Activated CD4-positive, alpha-beta T cell treated with anti-CD3 and anti-CD28 coated beads, Interleukin-2, Interleukin-6, amounts not matched to agents 100 ng/mL and 50 ng/mL, durations not matched to agents 16 hours and 8 hours (primary cell): Measurements from ENCODE around the gene TMEM240.
A peak's percentile ranks its signal among the peaks of the same experiment; 100 is the strongest.
"Not testable (repeated sequence)": the region's sequence is repeated elsewhere in the genome, so short reads cannot be mapped to it uniquely, and the experiment has no call there.

Source experiments
- DNase-seq: peaks from one replicate; pipeline ENCODE4 v3.0.0-alpha.2; 2020

The TMEM240 gene

GRCh38 chr1:1522536-1522935 lies 17.9 kb downstream of the TMEM240 start:
- not testable (repeated sequence) for DNase-seq

GRCh38 chr1:1521331-1521730 lies 19.1 kb downstream of the TMEM240 start:
- DNase-seq: no peak

DNA sequence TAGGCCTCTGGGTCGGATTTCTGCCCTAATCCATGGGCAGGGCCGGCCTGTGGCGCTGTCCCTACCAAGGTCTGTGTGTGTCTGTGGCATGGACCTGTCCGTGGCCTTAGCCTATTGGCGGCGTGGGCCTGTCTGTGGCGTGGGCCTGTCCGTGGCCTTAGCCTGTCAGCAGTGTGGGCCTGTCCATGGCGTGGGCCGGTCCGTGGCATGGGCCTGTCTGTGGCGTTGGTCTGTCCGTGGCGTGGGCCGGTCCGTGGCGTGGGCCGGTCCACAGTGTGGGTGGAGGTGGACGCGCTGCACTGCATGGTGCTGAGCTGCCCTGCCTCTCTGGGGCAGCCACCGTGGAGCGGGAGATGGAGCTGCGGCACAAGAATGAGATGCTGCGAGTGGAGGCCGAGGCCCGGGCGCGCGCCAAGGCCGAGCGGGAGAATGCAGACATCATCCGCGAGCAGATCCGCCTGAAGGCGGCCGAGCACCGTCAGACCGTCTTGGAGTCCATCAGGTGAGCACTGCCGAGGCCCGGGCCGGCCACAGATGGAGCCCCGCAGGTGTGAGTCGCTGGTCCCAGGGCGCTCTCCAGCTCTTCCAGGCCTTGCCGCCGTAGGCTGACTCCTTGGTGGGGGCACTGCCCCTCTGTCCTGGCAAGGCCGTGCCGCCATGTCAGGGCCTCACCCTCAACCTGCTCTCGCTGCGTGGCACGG lies 20.5 kb downstream of the TMEM240 start:
- not testable (repeated sequence) for DNase-seq

GRCh38 chr1:1518621-1519007 lies 21.8 kb downstream of the TMEM240 start:
- not testable (repeated sequence) for DNase-seq

DNA sequence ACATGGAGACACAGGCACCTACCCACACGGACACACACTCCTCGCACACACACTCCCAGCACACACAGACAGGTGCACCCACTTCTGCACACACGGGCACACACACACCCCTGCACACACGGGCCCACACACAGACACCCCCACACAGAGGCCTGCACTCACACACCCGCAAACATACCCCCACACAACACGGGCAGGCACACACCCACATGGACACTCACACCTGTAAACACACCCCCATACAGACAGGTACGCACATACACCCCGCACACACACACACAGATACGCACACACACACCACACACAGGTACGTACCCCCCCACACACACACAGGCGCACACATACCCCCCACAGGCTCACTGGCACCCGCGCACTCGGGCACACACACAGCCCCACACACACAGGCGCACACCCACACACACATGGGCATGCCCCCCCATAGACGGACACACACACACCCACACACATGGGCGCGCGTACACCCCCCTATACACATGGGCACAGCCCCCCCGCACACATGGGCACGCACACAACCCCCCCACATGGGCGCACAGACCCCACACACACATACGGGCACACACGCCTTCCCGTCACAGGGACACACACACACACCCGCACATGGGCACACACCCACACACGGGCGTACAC lies 22.3 kb downstream of the TMEM240 start:
- DNase-seq: no peak

GRCh38 chr1:1516923-1517322 lies 23.5 kb downstream of the TMEM240 start:
- not testable (repeated sequence) for DNase-seq

DNA sequence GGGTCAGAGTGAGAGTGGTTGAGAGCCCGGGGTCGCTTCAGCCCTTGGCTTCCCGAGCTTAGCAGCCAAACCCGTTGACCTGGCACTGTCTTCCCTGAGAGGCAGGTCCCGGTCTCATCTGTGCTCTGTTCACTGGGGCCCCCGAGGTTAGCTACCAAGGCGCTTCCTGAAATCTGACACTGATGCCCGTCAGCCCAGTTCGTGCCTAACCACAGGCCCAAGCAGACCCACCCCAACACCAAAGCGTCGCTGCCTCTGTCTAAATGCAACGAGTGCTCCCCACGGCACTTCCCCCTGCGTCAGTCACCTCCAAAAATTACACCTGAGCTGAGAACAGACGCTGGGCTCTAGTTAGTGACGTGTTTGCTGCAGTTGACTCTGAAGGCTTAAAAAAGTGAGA lies 26.0 kb downstream of the TMEM240 start:
- DNase-seq: not testable (repeated sequence)

DNA sequence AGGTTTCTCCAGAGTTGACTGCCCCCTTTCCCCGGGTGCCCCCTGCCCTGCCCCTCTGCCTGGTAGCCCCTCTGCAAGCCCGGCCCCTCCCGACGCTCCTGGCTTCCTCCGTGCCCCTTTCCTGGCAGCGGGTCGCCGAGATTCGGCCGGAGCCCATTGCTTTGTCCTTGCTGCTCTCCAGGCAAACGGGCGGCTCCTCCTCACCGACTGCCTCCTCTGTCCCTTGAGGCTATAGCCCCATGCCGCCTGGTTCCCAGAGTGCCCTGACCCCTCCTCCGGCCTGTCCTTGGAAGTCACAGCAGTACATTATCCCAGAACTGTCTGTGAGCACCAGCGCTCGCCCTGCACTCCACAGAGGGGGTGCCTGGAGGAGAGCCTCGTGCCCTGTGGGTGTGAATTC lies 26.7 kb downstream of the TMEM240 start:
- not testable (repeated sequence) for DNase-seq

DNA sequence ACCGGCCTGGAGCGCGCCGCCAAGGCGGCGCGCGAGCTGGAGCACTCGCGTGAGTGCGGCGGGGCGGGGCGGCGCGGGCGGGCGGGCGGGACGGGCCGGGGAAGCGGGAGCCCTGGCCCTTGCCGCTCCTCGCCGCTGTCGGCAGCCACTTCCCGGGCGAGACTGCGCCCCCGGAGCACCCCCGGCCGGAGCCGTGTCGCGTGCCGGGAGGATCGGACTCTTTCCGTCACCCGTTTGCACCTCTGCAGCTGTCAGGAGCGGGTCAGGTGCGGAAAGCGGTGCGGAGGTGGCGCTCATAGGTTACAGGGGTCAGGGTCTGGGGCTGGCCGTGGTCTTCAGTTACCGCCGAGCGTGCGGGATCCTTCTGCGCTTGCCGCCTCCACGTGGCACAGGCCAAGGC lies 28.0 kb downstream of the TMEM240 start:
- DNase-seq: peak; percentile 17

GRCh38 chr1:1511533-1512285 lies 28.7 kb downstream of the TMEM240 start, which contains the start of gene ATAD3A:
Gene ATAD3A (plus strand): TSS chr1:1512162. CDS start chr1:1512269, 107 bp downstream.
- DNase-seq: peak; percentile 98

GRCh38 chr1:1510912-1511532 lies 29.4 kb downstream of the TMEM240 start:
- DNase-seq: peak; percentile 60

DNA sequence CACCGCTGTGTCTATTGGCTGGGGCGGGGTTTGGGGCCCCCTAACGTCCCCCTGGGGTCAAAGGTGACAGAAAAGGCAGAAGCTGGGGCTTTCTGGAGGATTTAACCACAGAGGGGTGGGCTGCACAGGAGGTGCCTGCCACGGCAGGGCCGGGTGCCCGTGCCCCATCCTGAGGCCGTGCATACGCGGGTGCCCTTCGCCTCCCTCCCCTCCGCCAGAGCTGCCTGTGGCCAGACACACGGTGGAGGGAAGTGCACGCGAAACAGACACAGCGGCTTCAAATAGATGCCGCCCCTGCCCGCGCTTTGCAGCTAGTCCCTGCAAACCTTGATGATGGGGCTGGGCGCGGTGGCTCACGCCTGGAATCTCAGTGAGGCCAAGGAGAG lies 31.0 kb downstream of the TMEM240 start:
- not testable (repeated sequence) for DNase-seq

DNA sequence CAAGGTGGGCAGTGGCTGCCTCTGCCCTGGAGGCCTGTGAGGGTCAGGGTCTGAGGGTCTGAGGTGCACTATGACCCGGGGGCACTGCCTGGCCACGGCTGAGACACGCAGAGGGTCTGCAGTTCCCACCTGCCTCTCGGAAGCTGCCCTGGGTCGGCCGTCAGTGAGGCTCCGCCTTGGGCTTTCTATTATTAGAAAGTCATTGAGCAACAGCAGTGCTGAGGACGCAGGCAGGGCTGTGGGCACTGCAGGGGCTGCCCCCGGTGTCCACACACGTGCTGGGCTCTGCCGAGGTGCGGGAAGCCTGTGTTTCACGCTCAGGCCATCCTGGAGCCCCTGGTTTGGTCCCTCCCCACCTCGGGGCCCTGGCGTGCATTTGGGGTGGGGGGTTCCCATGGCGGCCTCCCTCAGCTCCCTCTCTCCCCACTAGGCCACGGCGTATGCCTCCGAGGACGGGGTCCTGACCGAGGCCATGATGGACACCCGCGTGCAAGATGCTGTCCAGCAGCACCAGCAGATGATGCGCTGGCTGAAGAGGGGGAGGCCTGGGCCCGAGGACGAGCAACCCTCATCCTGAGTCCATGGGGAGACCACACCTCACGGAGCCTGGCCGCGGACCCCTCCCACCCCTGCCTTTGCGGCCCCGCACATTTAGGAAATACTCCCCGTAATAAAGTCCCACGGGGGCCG lies 31.5 kb downstream of the TMEM240 start:
- DNase-seq: not testable (repeated sequence)

DNA sequence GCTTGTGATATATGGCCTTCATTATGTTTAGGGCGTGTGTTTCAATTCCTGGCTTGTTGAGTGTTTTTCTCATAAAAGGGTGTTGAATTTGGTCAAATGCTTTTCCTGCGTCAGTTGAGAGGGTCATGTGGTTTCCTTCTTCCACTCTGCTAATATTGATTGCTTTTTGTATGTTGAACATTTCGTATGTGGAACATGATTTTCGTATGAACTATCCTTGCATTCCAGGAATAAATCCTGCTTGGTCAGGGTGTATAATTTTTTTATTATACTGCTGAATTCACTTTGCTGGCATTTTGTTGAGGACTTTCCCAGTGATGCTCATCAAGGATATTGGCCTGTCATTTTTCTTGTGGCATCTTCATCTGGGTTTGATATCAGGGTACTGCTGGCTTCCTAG lies 33.1 kb downstream of the TMEM240 start:
- no peak for DNase-seq

GRCh38 chr1:1505801-1506200 lies 34.6 kb downstream of the TMEM240 start:
- not testable (repeated sequence) for DNase-seq

DNA sequence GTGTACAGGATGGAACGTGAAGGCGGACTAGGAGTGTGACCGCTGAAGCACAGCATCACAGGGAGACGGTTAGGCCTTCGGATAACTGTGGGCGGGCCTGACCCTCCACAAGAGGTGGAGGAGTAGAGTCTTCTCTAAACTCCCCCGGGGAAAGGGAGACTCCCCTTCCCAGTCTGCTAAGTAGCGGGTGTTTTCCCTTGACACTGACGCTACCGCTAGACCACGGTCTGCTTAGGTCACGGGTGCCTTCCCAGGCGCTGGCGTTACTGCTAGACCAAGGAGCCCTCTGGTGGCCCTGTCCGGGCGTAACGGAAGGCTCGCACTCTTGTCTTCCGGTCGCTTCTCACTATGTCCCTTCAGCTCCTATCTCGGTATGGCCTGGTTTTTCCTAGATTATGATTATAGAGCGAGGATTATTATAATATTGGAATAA lies 35.0 kb downstream of the TMEM240 start:
- DNase-seq: peak; percentile 44

DNA sequence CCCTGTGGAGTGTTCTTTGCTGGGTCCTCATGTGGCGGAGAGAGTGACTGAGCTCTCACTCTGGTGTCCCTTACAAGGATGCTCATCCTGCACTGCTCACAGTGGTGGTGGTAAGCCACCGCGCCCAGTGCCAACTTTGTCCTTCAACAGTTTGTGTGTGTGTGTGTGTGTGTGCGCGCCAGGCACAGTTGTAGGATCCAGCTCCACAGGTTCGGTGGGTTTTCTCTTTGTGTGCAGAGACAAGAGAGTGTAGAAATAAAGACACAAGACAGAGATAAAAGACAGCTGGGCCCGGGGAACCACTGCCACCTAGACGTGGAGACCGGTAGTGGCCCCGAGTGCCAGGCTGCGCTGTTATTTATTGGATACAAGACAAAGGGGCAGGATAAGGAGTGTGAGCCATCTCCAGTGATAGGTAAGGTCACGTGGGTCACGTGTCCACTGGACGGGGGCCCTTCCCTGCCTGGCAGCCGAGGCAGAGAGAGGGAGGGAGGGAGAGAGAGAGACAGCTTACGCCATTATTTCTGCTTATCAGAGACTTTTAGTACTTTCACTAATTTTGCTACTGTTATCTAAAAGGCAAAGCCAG lies 35.6 kb downstream of the TMEM240 start:
- peak; percentile 78 for DNase-seq

DNA sequence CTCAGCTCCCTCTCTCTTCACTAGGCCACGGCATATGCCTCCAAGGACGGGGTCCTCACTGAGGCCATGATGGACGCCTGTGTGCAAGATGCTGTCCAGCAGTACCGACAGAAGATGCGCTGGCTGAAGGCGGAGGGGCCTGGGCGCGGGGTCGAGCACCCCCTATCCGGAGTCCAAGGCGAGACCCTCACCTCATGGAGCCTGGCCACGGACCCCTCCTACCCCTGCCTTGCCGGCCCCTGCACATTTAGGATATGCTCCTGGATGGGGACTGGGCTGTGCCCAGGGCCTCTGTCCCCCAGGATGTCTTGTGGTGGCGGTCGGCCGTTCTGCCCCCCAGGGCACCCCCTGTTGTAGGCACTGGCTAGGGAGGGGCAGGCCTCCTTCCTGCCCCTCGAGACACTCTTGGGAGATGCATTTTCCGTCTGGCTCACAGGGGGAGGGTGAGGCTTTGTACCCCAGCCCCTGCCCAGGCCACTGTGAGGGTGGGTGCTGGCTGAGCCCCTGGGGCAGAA lies 44.9 kb downstream of the TMEM240 start:
- DNase-seq: not testable (repeated sequence)

- not testable (repeated sequence) for DNase-seq
These were observed 46.1 kb downstream of the TMEM240 start for GRCh38 chr1:1494311-1494710.

DNA sequence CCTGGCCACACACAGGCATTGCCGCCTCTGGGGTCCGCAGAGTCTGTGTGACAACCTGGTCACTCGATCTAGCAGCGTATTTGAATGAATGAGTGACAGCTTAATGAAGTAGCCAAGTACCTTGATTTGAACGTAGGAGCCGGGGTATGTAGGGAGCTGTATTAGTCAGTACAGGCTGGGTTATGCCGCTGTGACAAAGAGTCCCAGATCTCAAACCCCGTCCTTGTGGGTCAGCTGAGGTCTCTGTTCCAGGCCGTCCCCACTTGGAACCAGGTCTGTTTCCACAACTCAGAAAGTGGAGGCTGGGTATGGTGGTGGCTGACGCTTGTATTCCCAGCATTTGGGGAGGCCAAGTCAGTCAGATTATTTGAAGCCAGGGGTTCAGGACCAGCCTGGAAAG lies 48.8 kb downstream of the TMEM240 start:
- no peak for DNase-seq

GRCh38 chr1:1490633-1491230 lies 49.7 kb downstream of the TMEM240 start:
- DNase-seq: no peak

GRCh38 chr1:1489861-1490260 lies 50.6 kb downstream of the TMEM240 start:
- DNase-seq: no peak
